ENCODE results near the gene BCL2. TPM values are rescaled to one million over a fixed set of nuclear protein-coding genes. Genes with fewer than 3 reads are reported as not detected.

Gene BCL2
- total RNA-seq, 1 experiment from 2014 or later: 2.9 TPM

- DNase-seq: no peak
- intact Hi-C loops (cut with micrococcal nuclease; ENCODE audit: unreplicated experiment): no loop called here
- H3K27me3 Mint-ChIP-seq (ENCODE audit: unreplicated experiment): peaks cover 33% of the 10 kb centered on the region
- CTCF ChIA-PET: no interaction called here
- no peak overlapping the region for H3K4me3 Mint-ChIP-seq (ENCODE audit: low read depth, unreplicated experiment)
- peaks cover 3% of the 10 kb centered on the region for H3K9me3 Mint-ChIP-seq (ENCODE audit: low read depth, unreplicated experiment)
- TF ChIP-seq CTCF (IDR thresholded peaks at IDR 0.05; ENCODE audit: unreplicated experiment): no peak
- peaks cover 3% of the 10 kb centered on the region for H3K4me1 Mint-ChIP-seq (ENCODE audit: low read depth, unreplicated experiment)
- H3K36me3 Mint-ChIP-seq (ENCODE audit: insufficient read depth, unreplicated experiment): no peaks in the 10 kb centered on the region
- no peak overlapping the region for H3K27ac Mint-ChIP-seq (ENCODE audit: unreplicated experiment)
- no TSS peak for BruUV-seq (replicated peaks)
Measured at GRCh38 chr18:63255435-63255834, 64.1 kb downstream of the BCL2 start.

DNA sequence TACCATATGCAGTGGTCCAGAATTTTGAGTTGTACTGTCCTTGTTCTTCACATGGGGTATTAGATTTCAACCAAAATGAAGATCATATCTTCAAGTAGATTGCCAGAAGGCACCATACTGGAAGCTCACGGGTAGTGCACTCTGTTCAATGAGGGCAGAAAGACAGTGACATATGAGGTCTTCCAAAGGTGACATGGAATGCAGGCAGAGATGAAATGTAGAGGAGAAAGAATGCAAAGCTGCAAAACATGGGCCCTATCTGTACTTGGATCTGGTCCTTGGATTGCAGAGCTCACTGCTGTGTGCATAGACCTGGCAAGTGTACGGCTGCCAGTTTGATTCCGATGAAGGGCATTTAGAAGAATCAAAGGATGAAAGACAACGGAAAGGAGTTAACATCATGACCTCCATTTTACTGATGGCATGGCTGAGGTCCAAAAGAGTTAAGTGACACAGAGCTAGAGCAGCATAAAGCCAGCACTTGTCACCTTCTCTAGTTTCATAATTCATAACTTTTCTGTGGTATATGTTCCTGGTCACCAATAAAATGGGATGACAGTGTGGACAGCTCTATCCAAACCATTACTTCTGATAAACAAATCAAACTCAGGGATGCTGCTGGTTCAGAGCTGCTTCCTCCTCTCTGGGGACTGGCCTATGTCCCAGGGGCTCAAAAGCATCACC lies 64.7 kb downstream of the BCL2 start:
- CTCF ChIA-PET: no interaction called here
- intact Hi-C loops (cut with micrococcal nuclease; ENCODE audit: unreplicated experiment): no loop called here
- H3K27me3 Mint-ChIP-seq (ENCODE audit: unreplicated experiment): peaks cover 27% of the 10 kb centered on the region

DNA sequence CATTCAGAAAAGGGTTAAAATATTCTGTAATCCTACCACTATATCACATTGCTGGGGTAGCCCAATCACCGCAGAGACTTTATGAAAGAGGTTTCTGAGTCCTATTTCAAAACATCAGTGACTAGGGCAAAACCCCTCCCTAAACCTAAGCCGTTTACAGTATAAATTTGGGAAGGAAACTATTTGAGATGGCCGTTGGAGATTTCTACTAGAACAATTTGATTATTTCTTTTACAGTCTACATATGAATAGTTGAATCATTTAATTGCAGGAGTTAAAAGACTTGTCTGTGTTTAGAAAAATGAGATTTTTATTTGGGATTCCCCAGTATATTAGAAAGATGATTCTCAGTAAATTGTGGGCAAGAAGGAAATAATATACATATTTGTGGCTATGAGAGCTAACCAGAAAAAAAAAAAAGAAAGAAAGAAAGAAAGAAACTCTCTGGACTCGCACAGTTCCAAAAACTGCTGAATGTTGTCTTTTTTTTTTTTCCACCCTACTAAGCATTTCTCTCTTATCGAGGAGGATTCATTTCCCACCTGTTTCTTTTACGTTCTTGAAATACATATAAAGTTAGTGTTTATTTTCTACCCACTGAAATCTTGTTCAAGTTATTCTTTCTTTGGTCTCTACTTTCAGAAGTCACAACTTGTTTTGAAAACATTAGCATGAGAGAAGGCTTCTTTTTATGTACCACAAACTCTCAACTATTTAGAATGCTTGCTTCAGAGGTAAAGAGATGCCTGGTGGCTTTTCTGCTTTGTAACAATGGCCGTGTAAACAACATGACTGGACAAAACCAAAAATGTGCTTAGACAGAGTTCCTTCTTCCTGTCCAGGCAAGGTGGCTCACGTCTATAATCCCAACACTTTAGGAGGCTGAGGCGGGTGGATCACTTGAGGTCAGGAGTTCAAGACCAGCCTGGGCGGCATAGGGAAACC lies 65.9 kb downstream of the BCL2 start:
- Mint-ChIP-seq H3K36me3 (ENCODE audit: insufficient read depth, unreplicated experiment) (no peaks in the 10 kb centered on the region), H3K9me3 (ENCODE audit: low read depth, unreplicated experiment) (peaks cover 3% of the 10 kb centered on the region), H3K4me3 (ENCODE audit: low read depth, unreplicated experiment) (no peak overlapping the region), H3K27me3 (ENCODE audit: unreplicated experiment) (peaks cover 27% of the 10 kb centered on the region), H3K27ac (ENCODE audit: unreplicated experiment) (no peak overlapping the region), H3K4me1 (ENCODE audit: low read depth, unreplicated experiment) (no peaks in the 10 kb centered on the region)
- DNase-seq: no peak
- no TSS peak for BruUV-seq (replicated peaks)
- CTCF ChIA-PET: interaction anchor here (0.7 kb wide), 1 partner anchor 183 kb away, joined by 3 read pairs; no protein-coding TSS in a partner anchor
- no peak for TF ChIP-seq CTCF (IDR thresholded peaks at IDR 0.05; ENCODE audit: unreplicated experiment)
- intact Hi-C loops (cut with micrococcal nuclease; ENCODE audit: unreplicated experiment): no loop called here

More for the DNA sequence above, 64.7 kb downstream of the BCL2 start:
- no peak for DNase-seq
- H3K27ac Mint-ChIP-seq (ENCODE audit: unreplicated experiment): no peak overlapping the region
- no TSS peak for BruUV-seq (replicated peaks)
- no peaks in the 10 kb centered on the region for H3K4me1 Mint-ChIP-seq (ENCODE audit: low read depth, unreplicated experiment)
- no peak for TF ChIP-seq CTCF (IDR thresholded peaks at IDR 0.05; ENCODE audit: unreplicated experiment)
- peaks cover 3% of the 10 kb centered on the region for H3K9me3 Mint-ChIP-seq (ENCODE audit: low read depth, unreplicated experiment)
- H3K4me3 Mint-ChIP-seq (ENCODE audit: low read depth, unreplicated experiment): no peak overlapping the region
- H3K36me3 Mint-ChIP-seq (ENCODE audit: insufficient read depth, unreplicated experiment): no peaks in the 10 kb centered on the region

- intact Hi-C loops (cut with micrococcal nuclease; ENCODE audit: unreplicated experiment): no loop called here
- Mint-ChIP-seq H3K36me3 (ENCODE audit: insufficient read depth, unreplicated experiment) (no peaks in the 10 kb centered on the region), H3K4me1 (ENCODE audit: low read depth, unreplicated experiment) (no peaks in the 10 kb centered on the region), H3K4me3 (ENCODE audit: low read depth, unreplicated experiment) (no peak overlapping the region), H3K9me3 (ENCODE audit: low read depth, unreplicated experiment) (peaks cover 3% of the 10 kb centered on the region), H3K27ac (ENCODE audit: unreplicated experiment) (no peak overlapping the region), H3K27me3 (ENCODE audit: unreplicated experiment) (peaks cover 23% of the 10 kb centered on the region)
- no TSS peak for BruUV-seq (replicated peaks)
- CTCF ChIA-PET: interaction anchor here (0.7 kb wide), 1 partner anchor 184 kb away, joined by 3 read pairs; no protein-coding TSS in a partner anchor
- DNase-seq: no peak
- TF ChIP-seq CTCF (IDR thresholded peaks at IDR 0.05; ENCODE audit: unreplicated experiment): no peak
Measured at GRCh38 chr18:63253014-63253413, 66.6 kb downstream of the BCL2 start.

Data from Calu3 (cell line).